ENCODE results near the gene OLFM2.
"Not testable (repeated sequence)": the region's sequence is repeated elsewhere in the genome, so short reads cannot be mapped to it uniquely, and the experiment has no call there.

Gene OLFM2

GRCh38 chr19:9860407-9860806, 75.9 kb downstream of the OLFM2 start:
- DNase-seq (ENCODE audit: low read depth) = no peak

GRCh38 chr19:9858766-9859165, 77.5 kb downstream of the OLFM2 start:
- no peak for DNase-seq (ENCODE audit: low read depth)

- no peak for DNase-seq (ENCODE audit: low read depth)
Observed at GRCh38 chr19:9857920-9858746, 78.2 kb downstream of the OLFM2 start.

- DNase-seq (ENCODE audit: low read depth) = no peak
Observed at GRCh38 chr19:9857076-9857721, 79.1 kb downstream of the OLFM2 start.

- DNase-seq (ENCODE audit: low read depth) = no peak
Observed at GRCh38 chr19:9856609-9857008, 79.7 kb downstream of the OLFM2 start.

GRCh38 chr19:9854282-9854846, 82.0 kb downstream of the OLFM2 start:
- DNase-seq (ENCODE audit: low read depth) = no peak

GRCh38 chr19:9850235-9850959, 85.9 kb downstream of the OLFM2 start:
- DNase-seq (ENCODE audit: low read depth) = no peak

GRCh38 chr19:9849791-9850190, 86.5 kb downstream of the OLFM2 start:
- no peak for DNase-seq (ENCODE audit: low read depth)

- DNase-seq (ENCODE audit: low read depth) = no peak
Observed at GRCh38 chr19:9848762-9849161, 87.6 kb downstream of the OLFM2 start.

GRCh38 chr19:9848060-9848459, 88.3 kb downstream of the OLFM2 start:
- no peak for DNase-seq (ENCODE audit: low read depth)

GRCh38 chr19:9847087-9847671, 89.1 kb downstream of the OLFM2 start:
- DNase-seq (ENCODE audit: low read depth) = peak; percentile 24

- not testable (repeated sequence) for DNase-seq (ENCODE audit: low read depth)
Observed at GRCh38 chr19:9843626-9844273, 92.6 kb downstream of the OLFM2 start.

- DNase-seq (ENCODE audit: low read depth) = no peak
Observed at GRCh38 chr19:9842834-9843625, 93.3 kb downstream of the OLFM2 start.

GRCh38 chr19:9839415-9839814, 96.9 kb downstream of the OLFM2 start:
- no peak for DNase-seq (ENCODE audit: low read depth)

- DNase-seq (ENCODE audit: low read depth) = no peak
Observed at GRCh38 chr19:9838324-9838723, 98.0 kb downstream of the OLFM2 start.

- no peak for DNase-seq (ENCODE audit: low read depth)
Observed at GRCh38 chr19:9836021-9836420, 100.3 kb downstream of the OLFM2 start.

GRCh38 chr19:9835507-9835949, 100.8 kb downstream of the OLFM2 start:
- DNase-seq (ENCODE audit: low read depth) = no peak

GRCh38 chr19:9834726-9835506, 101.4 kb downstream of the OLFM2 start, which contains the start of gene PIN1:
PIN1 (plus strand) TSS chr19:9835318; CDS start chr19:9835345, 27 bp downstream.
- DNase-seq (ENCODE audit: low read depth) = peak; percentile 96

GRCh38 chr19:9834307-9834725, 102.0 kb downstream of the OLFM2 start:
- DNase-seq (ENCODE audit: low read depth) = no peak

Data from stimulated activated CD8-positive, alpha-beta memory T cell treated with anti-CD3 and anti-CD28 coated beads, Interleukin-7, amount 100 ng/mL, for 24 hours (primary cell).